ENCODE data around the gene GRIA4. TPM values are rescaled to one million over a fixed set of nuclear protein-coding genes. Genes with fewer than 3 reads are reported as not detected.
"Not testable (repeated sequence)": the region's sequence is repeated elsewhere in the genome, so short reads cannot be mapped to it uniquely, and the experiment has no call there.

Gene GRIA4
- total RNA-seq, 1 experiment from 2014 or later, result 28.8 TPM

GRCh38 chr11:106001304-106002012 lies 391.6 kb downstream of the GRIA4 start:
- DNase-seq (ENCODE audit: low read depth), result no peak
- in situ Hi-C loops (cut with HindIII; ENCODE audit: low pct_unique_long_range_greater_than_20kb, low sequenced_read_pairs), result no loop called here

GRCh38 chr11:106003094-106003493 lies 393.2 kb downstream of the GRIA4 start:
- DNase-seq (ENCODE audit: low read depth); in situ Hi-C loops (cut with HindIII; ENCODE audit: low pct_unique_long_range_greater_than_20kb, low sequenced_read_pairs): not testable (repeated sequence)

DNA sequence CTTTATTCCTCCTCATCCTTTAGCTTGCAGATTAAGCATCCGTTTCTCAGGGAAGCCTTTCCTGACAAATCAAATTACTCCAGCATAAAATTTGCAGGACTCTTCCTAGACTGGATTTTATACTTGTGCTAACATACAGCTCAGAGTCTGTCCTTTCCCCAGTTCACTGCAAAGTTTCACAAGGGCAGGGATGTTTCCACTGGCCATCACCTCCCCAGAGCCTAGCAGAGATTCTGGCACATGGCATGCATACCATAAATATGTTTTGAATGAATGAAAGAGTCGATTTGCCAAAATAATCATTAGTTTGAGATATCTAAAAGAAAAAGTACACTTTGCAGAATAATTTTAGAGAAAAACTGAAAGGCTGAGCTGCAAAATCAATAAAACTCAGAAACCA lies 401.6 kb downstream of the GRIA4 start:
- DNase-seq (ENCODE audit: low read depth), result no peak
- in situ Hi-C loops (cut with HindIII; ENCODE audit: low pct_unique_long_range_greater_than_20kb, low sequenced_read_pairs), result no loop called here

GRCh38 chr11:106012744-106013143 lies 402.9 kb downstream of the GRIA4 start:
- DNase-seq (ENCODE audit: low read depth), result no peak
- in situ Hi-C loops (cut with HindIII; ENCODE audit: low pct_unique_long_range_greater_than_20kb, low sequenced_read_pairs), result no loop called here

GRCh38 chr11:106014035-106014434 lies 404.2 kb downstream of the GRIA4 start:
- in situ Hi-C loops (cut with HindIII; ENCODE audit: low pct_unique_long_range_greater_than_20kb, low sequenced_read_pairs), result no loop called here
- no peak for DNase-seq (ENCODE audit: low read depth)

DNA sequence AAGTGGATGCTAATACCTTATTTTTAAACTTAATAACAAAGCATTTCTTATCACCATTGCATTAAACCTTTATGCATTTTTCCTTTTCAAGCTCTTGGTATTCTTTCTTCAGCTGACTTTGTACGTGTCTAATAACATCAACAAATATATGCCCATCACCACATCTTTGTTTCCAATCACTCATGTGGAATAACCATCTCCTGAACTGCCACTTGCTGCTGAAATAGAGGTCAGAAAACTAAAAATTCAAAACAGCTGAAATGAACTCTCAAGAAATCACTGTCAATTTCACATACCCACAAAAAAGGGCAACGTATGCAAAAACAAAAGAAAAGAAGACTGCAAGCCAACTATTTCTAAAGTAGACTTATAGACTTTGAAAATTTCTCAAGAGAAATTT lies 404.7 kb downstream of the GRIA4 start:
- in situ Hi-C loops (cut with HindIII; ENCODE audit: low pct_unique_long_range_greater_than_20kb, low sequenced_read_pairs), result no loop called here
- no peak for DNase-seq (ENCODE audit: low read depth)

GRCh38 chr11:106015066-106015465 lies 405.2 kb downstream of the GRIA4 start:
- no peak for DNase-seq (ENCODE audit: low read depth)
- in situ Hi-C loops (cut with HindIII; ENCODE audit: low pct_unique_long_range_greater_than_20kb, low sequenced_read_pairs), result no loop called here

GRCh38 chr11:106017093-106017492 lies 407.2 kb downstream of the GRIA4 start:
- in situ Hi-C loops (cut with HindIII; ENCODE audit: low pct_unique_long_range_greater_than_20kb, low sequenced_read_pairs), result no loop called here

GRCh38 chr11:106021181-106021966 lies 411.5 kb downstream of the GRIA4 start:
- in situ Hi-C loops (cut with HindIII; ENCODE audit: low pct_unique_long_range_greater_than_20kb, low sequenced_read_pairs), result no loop called here
- DNase-seq (ENCODE audit: low read depth), result no peak

More at GRCh38 chr11:106017093-106017492, 407.2 kb downstream of the GRIA4 start:
- DNase-seq (ENCODE audit: low read depth), result no peak

- in situ Hi-C loops (cut with HindIII; ENCODE audit: low pct_unique_long_range_greater_than_20kb, low sequenced_read_pairs), result no loop called here
- peak; percentile 95 for DNase-seq (ENCODE audit: low read depth)
These were observed 412.3 kb downstream of the GRIA4 start, which contains the start of gene MSANTD4 for GRCh38 chr11:106021967-106022794. Gene MSANTD4, minus strand, starts transcription at chr11:106022240. Its CDS starts 11,323 bp downstream, at chr11:106010917.

GRCh38 chr11:106022795-106023275 lies 413.0 kb downstream of the GRIA4 start:
- DNase-seq (ENCODE audit: low read depth), result no peak
- in situ Hi-C loops (cut with HindIII; ENCODE audit: low pct_unique_long_range_greater_than_20kb, low sequenced_read_pairs), result no loop called here

DNA sequence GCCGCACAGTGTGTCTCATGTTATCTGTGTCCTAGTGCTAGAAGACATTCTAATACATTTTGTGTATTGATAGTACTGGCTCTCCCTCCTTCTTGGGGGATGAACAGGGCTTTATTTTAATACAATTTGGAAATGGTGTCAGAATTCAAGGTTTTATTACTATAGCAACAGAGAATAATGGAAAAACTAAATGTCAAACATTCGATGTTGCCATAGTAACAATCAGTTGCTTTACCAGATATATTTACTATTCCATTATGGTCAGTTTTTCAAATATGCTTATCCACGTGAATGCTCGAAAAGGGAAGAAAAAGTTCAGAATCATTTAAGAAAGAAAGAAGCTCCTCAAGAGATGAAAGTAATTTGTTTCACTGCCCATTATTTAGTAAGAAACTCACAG lies 420.7 kb downstream of the GRIA4 start:
- in situ Hi-C loops (cut with HindIII; ENCODE audit: low pct_unique_long_range_greater_than_20kb, low sequenced_read_pairs), result no loop called here
- no peak for DNase-seq (ENCODE audit: low read depth)

GRCh38 chr11:106031202-106031810 lies 421.4 kb downstream of the GRIA4 start:
- no peak for DNase-seq (ENCODE audit: low read depth)

More at GRCh38 chr11:106031202-106031810, 421.4 kb downstream of the GRIA4 start:
- in situ Hi-C loops (cut with HindIII; ENCODE audit: low pct_unique_long_range_greater_than_20kb, low sequenced_read_pairs), result no loop called here

Measured in Caki2 (cell line).